ENCODE results near the gene PIP5K1B.

- TF ChIP-seq, protein P1, sequence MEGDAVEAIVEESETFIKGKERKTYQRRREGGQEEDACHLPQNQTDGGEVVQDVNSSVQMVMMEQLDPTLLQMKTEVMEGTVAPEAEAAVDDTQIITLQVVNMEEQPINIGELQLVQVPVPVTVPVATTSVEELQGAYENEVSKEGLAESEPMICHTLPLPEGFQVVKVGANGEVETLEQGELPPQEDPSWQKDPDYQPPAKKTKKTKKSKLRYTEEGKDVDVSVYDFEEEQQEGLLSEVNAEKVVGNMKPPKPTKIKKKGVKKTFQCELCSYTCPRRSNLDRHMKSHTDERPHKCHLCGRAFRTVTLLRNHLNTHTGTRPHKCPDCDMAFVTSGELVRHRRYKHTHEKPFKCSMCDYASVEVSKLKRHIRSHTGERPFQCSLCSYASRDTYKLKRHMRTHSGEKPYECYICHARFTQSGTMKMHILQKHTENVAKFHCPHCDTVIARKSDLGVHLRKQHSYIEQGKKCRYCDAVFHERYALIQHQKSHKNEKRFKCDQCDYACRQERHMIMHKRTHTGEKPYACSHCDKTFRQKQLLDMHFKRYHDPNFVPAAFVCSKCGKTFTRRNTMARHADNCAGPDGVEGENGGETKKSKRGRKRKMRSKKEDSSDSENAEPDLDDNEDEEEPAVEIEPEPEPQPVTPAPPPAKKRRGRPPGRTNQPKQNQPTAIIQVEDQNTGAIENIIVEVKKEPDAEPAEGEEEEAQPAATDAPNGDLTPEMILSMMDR (conservative IDR thresholded peaks at IDR 0.05; ENCODE audit: low read depth, low read length) = no peak
- TF ChIP-seq EZH2phosphoT487 (IDR thresholded peaks at IDR 0.05; ENCODE audit: borderline replicate concordance, low read length) (no peak), EZH2 (IDR thresholded peaks at IDR 0.05; ENCODE audit: low read length, unreplicated experiment) (no peak)
Measured at GRCh38 chr9:68778635-68779034, 73.6 kb downstream of the PIP5K1B start.

Measured in PC-3 (cell line).